ENCODE results near the gene GALT. TPM values are rescaled to one million over a fixed set of nuclear protein-coding genes. Genes with fewer than 3 reads are reported as not detected.
A peak's percentile ranks its signal among the peaks of the same experiment; 100 is the strongest.

Gene GALT
- total RNA-seq, 4 donors from 2014 or later: 38.5 to 75.3 (median 63.7) TPM

GRCh38 chr9:34633851-34634550 lies 12.5 kb upstream of the GALT start:
- H3K4me1 ChIP-seq: peaks cover 0 to 64% (median 15%) of the 10 kb centered on the region in 4 donors
- TF ChIP-seq POLR2A (IDR thresholded peaks at IDR 0.05) (no peak), CTCF (IDR thresholded peaks at IDR 0.05) (peak; percentile 77 to 83 (median 82)), EP300 (IDR thresholded peaks at IDR 0.05) (peak in 1 of 2 donors; percentile 27)

GRCh38 chr9:34634551-34635248 lies 11.8 kb upstream of the GALT start:
- H3K4me3 ChIP-seq: no peak overlapping the region
- peaks cover 0 to 14% (median 0%) of the 10 kb centered on the region in 3 donors for H3K36me3 ChIP-seq
- H3K9me3 ChIP-seq: no peaks in the 10 kb centered on the region
- DNase-seq (ENCODE audit: low spot score in 2 of 2): no peak
- H3K4me1 ChIP-seq: peaks cover 0 to 58% (median 12%) of the 10 kb centered on the region in 4 donors
- TF ChIP-seq CTCF (IDR thresholded peaks at IDR 0.05): no peak
- TF ChIP-seq EP300 (IDR thresholded peaks at IDR 0.05): no peak
- no peak for TF ChIP-seq POLR2A (IDR thresholded peaks at IDR 0.05)
- 55 to 60% methylated on average over 3 of the region's 3 CpGs for WGBS, 2 donors
- peaks cover 0 to 8% of the 10 kb centered on the region in 2 donors for H3K27me3 ChIP-seq
- peak overlapping the region in 1 of 4 donors; percentile 7 for H3K27ac ChIP-seq

More at GRCh38 chr9:34633851-34634550, 12.5 kb upstream of the GALT start:
- DNase-seq (ENCODE audit: low spot score in 2 of 2): peak in 1 of 2 donors; percentile 54
- Histone ChIP-seq H3K36me3 (peaks cover 0 to 14% (median 0%) of the 10 kb centered on the region in 3 donors), H3K27me3 (peaks cover 0 to 15% of the 10 kb centered on the region in 2 donors), H3K9me3 (no peaks in the 10 kb centered on the region), H3K4me3 (no peak overlapping the region), H3K27ac (no peak overlapping the region)
- 24 to 34% methylated on average over 3 of the region's 3 CpGs for WGBS, 2 donors

GRCh38 chr9:34635556-34635955 lies 10.9 kb upstream of the GALT start:
- TF ChIP-seq CTCF (IDR thresholded peaks at IDR 0.05) (no peak), EP300 (IDR thresholded peaks at IDR 0.05) (no peak), POLR2A (IDR thresholded peaks at IDR 0.05) (no peak)
- WGBS, 2 donors: 85 to 89% methylated on average over 14 of the region's 14 CpGs
- no peaks in the 10 kb centered on the region for H3K9me3 ChIP-seq

GRCh38 chr9:34636791-34637355 lies 9.6 kb upstream of the GALT start:
- Histone ChIP-seq H3K27me3 (no peaks in the 10 kb centered on the region), H3K4me1 (peaks cover 0 to 47% (median 12%) of the 10 kb centered on the region in 4 donors), H3K27ac (peak overlapping the region; percentile 63 to 92 (median 86)), H3K4me3 (peak overlapping the region; percentile 64 to 94 (median 85)), H3K9me3 (no peaks in the 10 kb centered on the region), H3K36me3 (peaks cover 0 to 14% (median 0%) of the 10 kb centered on the region in 3 donors)
- WGBS, 2 donors: 3 to 5% methylated on average over 8 to 18 of the region's 23 CpGs
- TF ChIP-seq EP300 (IDR thresholded peaks at IDR 0.05) (no peak), CTCF (IDR thresholded peaks at IDR 0.05) (no peak), POLR2A (IDR thresholded peaks at IDR 0.05) (no peak)
- DNase-seq (ENCODE audit: low spot score in 2 of 2): no peak

More at GRCh38 chr9:34635556-34635955, 10.9 kb upstream of the GALT start:
- H3K27me3 ChIP-seq: no peaks in the 10 kb centered on the region
- no peak overlapping the region for H3K4me3 ChIP-seq
- DNase-seq (ENCODE audit: low spot score in 2 of 2): no peak
- H3K36me3 ChIP-seq: peaks cover 0 to 14% (median 0%) of the 10 kb centered on the region in 3 donors
- peaks cover 0 to 51% (median 12%) of the 10 kb centered on the region in 4 donors for H3K4me1 ChIP-seq
- peak overlapping the region in 1 of 4 donors; percentile 20 for H3K27ac ChIP-seq
